HepG2 (cell line): ENCODE measurements around the gene ABCB4. TPM values are rescaled to one million over a fixed set of nuclear protein-coding genes. Genes with fewer than 3 reads are reported as not detected.
A peak's percentile ranks its signal among the peaks of the same experiment; 100 is the strongest.

Experiments used
- ATAC-seq: fragments of 200-7000 bp; cut with Tn5 transposase; 3 replicates; pipeline ENCODE4 v1.9.1; 2020; ENCODE audit warnings: mild to moderate bottlenecking, moderate library complexity
- BruUV-seq: library from RNA; stranded (reverse); fragments of 400-500 nt; replicated peaks from 2 replicates; lab custom pipeline; 2021; lab: Mats Ljungman, UMichigan
- CTCF ChIA-PET: fragments of 300-600 bp; formaldehyde crosslinking; extraction: SDS; loops from one replicate; lab custom pipeline; 2021; ENCODE audit warnings: low total read pairs, inconsistent platforms, low intra/inter-chr PET ratio; lab: Yijun Ruan, JAX
- POLR2A ChIA-PET: fragments of 350-600 bp; sonication (Branson Sonifier 250); formaldehyde crosslinking; loops from one replicate; lab custom pipeline; 2020; ENCODE audit warnings: antibody characterized with exemption, inconsistent platforms; lab: Yijun Ruan, JAX
- DNase-seq: peaks from one replicate; pipeline ENCODE4 v3.0.0-alpha.2; 2015; ENCODE audit warnings: low spot score
- FAIRE-seq: peaks from 3 replicates; lab custom pipeline; 2011; peaks lifted over from hg19 to GRCh38; lab: Jason Lieb, UNC
- H2AFZ ChIP-seq: one replicate; pipeline ENCODE4 v1.6.1; 2011; ENCODE audit warnings: low read length, inconsistent platforms
- H3K27ac ChIP-seq: fragments of 300-600 bp; 3 replicates; pipeline ENCODE4 v1.8.0; 2011; ENCODE audit warnings: mixed run types, mild to moderate bottlenecking, mixed read lengths, low read length, inconsistent platforms; ENCODE audit not compliant: insufficient read depth; ENCODE audit errors: extremely low read length
- H3K27me3 ChIP-seq, 2 experiments: fragments of 200-600 bp in 1 of 2; 2 replicates in 1 of 2; 3 replicates in 1 of 2; pipeline versions ENCODE4 v1.6.0 to v1.8.0; 2011; ENCODE audit warnings: low read length in 2 of 2, mild to moderate bottlenecking in 2 of 2, moderate library complexity in 2 of 2, inconsistent platforms in 1 of 2; ENCODE audit not compliant: insufficient read depth in 2 of 2, control insufficient read depth in 1 of 2
- H3K36me3 ChIP-seq, 2 experiments: fragments of 200-600 bp in 1 of 2; replicated peaks in 1 of 2; 2 replicates in 1 of 2; 3 replicates in 1 of 2; pipeline versions ENCODE4 v1.5.1 to v1.8.0; 2011; ENCODE audit warnings: low read length in 2 of 2, inconsistent platforms in 1 of 2; ENCODE audit not compliant: insufficient read depth in 2 of 2, control insufficient read depth in 1 of 2
- H3K4me1 ChIP-seq: 2 replicates; pipeline ENCODE4 v1.5.1; 2012; ENCODE audit warnings: low read length, inconsistent platforms; ENCODE audit not compliant: insufficient read depth
- H3K4me2 ChIP-seq: 2 replicates; pipeline ENCODE4 v1.6.0; 2011; ENCODE audit warnings: low read depth, low read length, inconsistent platforms
- H3K4me3 ChIP-seq, 3 experiments: fragments of 200-600 bp in 1 of 3; sonication (generic), shearing (Covaris generic) in 1 of 3; replicated peaks in 1 of 3; 2 replicates each; pipeline ENCODE4 v1.5.1; 2011 to 2016; ENCODE audit warnings: low read length in 3 of 3, inconsistent platforms in 2 of 3, low read depth in 2 of 3, mild to moderate bottlenecking in 2 of 3, control low read depth in 1 of 3, mixed read lengths in 1 of 3; ENCODE audit not compliant: insufficient read depth in 1 of 3
- H3K79me2 ChIP-seq: one replicate; pipeline ENCODE4 v1.6.1; 2011; ENCODE audit warnings: low read length, inconsistent platforms; ENCODE audit not compliant: insufficient read depth
- H3K9ac ChIP-seq: 2 replicates; pipeline ENCODE4 v1.6.0; 2011; ENCODE audit warnings: mild to moderate bottlenecking, low read depth, low read length, inconsistent platforms; ENCODE audit not compliant: insufficient read depth
- H3K9me3 ChIP-seq: 2 replicates; pipeline ENCODE4 v1.5.1; 2012; ENCODE audit warnings: mild to moderate bottlenecking, low read length
- H4K20me1 ChIP-seq: 2 replicates; pipeline ENCODE4 v1.6.0; 2011; ENCODE audit warnings: inconsistent platforms, mild to moderate bottlenecking, low read length, moderate library complexity; ENCODE audit not compliant: insufficient read depth
- ARHGAP35 ChIP-seq: sonication (generic); formaldehyde crosslinking; IDR thresholded peaks from 2 replicates; pipeline ENCODE4 v1.9.0; 2022; ENCODE audit warnings: mild to moderate bottlenecking, inconsistent platforms, moderate library complexity, missing genetic modification reagents, borderline replicate concordance
- BRD4 ChIP-seq: sonication (generic); formaldehyde crosslinking; IDR thresholded peaks from 2 replicates; pipeline ENCODE4 v1.4.0; 2020; ENCODE audit warnings: missing genetic modification reagents
- MAFK ChIP-seq, 2 experiments: IDR thresholded peaks in 1 of 2; conservative IDR thresholded peaks in 1 of 2; 2 replicates each; pipeline ENCODE4 v1.6.1; 2011; ENCODE audit warnings: improper control_type of control experiment in 2 of 2, low read length in 2 of 2
- ZFP82 ChIP-seq: sonication (generic); formaldehyde crosslinking; IDR thresholded peaks from 2 replicates; pipeline ENCODE4 v1.5.1; 2020; ENCODE audit warnings: mild to moderate bottlenecking, missing genetic modification reagents, borderline replicate concordance
- ZFP90 ChIP-seq: sonication (generic); formaldehyde crosslinking; IDR thresholded peaks from 2 replicates; pipeline ENCODE4 v1.8.0; 2022; ENCODE audit warnings: missing genetic modification reagents, mild to moderate bottlenecking, inconsistent platforms, borderline replicate concordance
- ZNF24 ChIP-seq: fragments of 450-650 bp; IDR thresholded peaks from 2 replicates; pipeline ENCODE4 v1.6.1; 2017; ENCODE audit warnings: antibody characterized with exemption, mild to moderate bottlenecking
- ZNF441 ChIP-seq: sonication (generic); formaldehyde crosslinking; IDR thresholded peaks from 2 replicates; pipeline ENCODE4 v1.7.0; 2021; ENCODE audit warnings: missing genetic modification reagents, borderline replicate concordance
- ZNF484 ChIP-seq: sonication (generic); formaldehyde crosslinking; IDR thresholded peaks from 2 replicates; pipeline ENCODE4 v1.5.1; 2020; ENCODE audit warnings: mild to moderate bottlenecking, low read depth, missing genetic modification reagents, borderline replicate concordance
- ZSCAN25 ChIP-seq: sonication (generic); formaldehyde crosslinking; IDR thresholded peaks from 2 replicates; pipeline ENCODE4 v1.8.0; 2022; ENCODE audit warnings: mild to moderate bottlenecking, missing genetic modification reagents
- ZSCAN30 ChIP-seq: sonication (generic); formaldehyde crosslinking; IDR thresholded peaks from 2 replicates; pipeline ENCODE4 v1.5.0; 2020; ENCODE audit warnings: mild to moderate bottlenecking, missing genetic modification reagents
- WGBS: methylation state at CpG from one replicate; pipeline ENCODE4 v1.1.6; 2017; ENCODE audit warnings: low lambda C conversion rate; 5-methylcytosine and 5-hydroxymethylcytosine counted together
- in situ Hi-C: cut with HindIII; loops from 2 replicates; pipeline ENCODE4 v1.10.0; 2017; ENCODE audit warnings: low pct_unique_long_range_greater_than_20kb; ENCODE audit not compliant: extremely low pct_ligation_motif_present
- intact Hi-C: fragments of 100-400 bp; cut with micrococcal nuclease; formaldehyde crosslinking; loops from one replicate; pipeline ENCODE4 v1.10.0; 2022; ENCODE audit not compliant: unreplicated experiment
- polyA plus RNA-seq, 8 experiments: library from polyadenylated mRNA; depleted of rRNA in 3 of 8; stranded (reverse) in 7 of 8; unstranded in 1 of 8; fragments of >200 nt; fragmentation: Illumina TruSeq in 4 of 8; extraction: Trizol in 4 of 8; gene quantifications; 2 replicates each; pipeline versions ENCODE4 v1.2.1 to v1.2.3, GENCODE V29; 2011 to 2016; ENCODE audit warnings: low read depth in 4 of 8, missing spikeins in 1 of 8, mixed read lengths in 1 of 8; ENCODE audit not compliant: insufficient read depth in 1 of 8
- total RNA-seq, 5 experiments: library from RNA; depleted of rRNA; stranded (reverse); fragments of >200 nt; fragmentation: Illumina TruSeq; extraction: Trizol; gene quantifications; 2 replicates each; pipeline ENCODE4 v1.2.3, GENCODE V29; 2016; ENCODE audit warnings: low read depth in 1 of 5
- TF ChIP-seq, protein P1 (sequence below): sonication (generic); formaldehyde crosslinking; conservative IDR thresholded peaks from 2 replicates; pipeline ENCODE4 v1.4.0; 2020; ENCODE audit warnings: missing genetic modification reagents
- TF ChIP-seq, protein P2 (sequence below): sonication (generic); formaldehyde crosslinking; conservative IDR thresholded peaks from 2 replicates; pipeline ENCODE4 v1.8.0; 2022; ENCODE audit warnings: missing genetic modification reagents

ABCB4 gene
- total and polyA plus RNA-seq, 2 of the 13 experiments (the other 11 are each of a cell fraction or from before 2014, with no cell fraction given), result 18.0 to 32.4 TPM

DNA sequence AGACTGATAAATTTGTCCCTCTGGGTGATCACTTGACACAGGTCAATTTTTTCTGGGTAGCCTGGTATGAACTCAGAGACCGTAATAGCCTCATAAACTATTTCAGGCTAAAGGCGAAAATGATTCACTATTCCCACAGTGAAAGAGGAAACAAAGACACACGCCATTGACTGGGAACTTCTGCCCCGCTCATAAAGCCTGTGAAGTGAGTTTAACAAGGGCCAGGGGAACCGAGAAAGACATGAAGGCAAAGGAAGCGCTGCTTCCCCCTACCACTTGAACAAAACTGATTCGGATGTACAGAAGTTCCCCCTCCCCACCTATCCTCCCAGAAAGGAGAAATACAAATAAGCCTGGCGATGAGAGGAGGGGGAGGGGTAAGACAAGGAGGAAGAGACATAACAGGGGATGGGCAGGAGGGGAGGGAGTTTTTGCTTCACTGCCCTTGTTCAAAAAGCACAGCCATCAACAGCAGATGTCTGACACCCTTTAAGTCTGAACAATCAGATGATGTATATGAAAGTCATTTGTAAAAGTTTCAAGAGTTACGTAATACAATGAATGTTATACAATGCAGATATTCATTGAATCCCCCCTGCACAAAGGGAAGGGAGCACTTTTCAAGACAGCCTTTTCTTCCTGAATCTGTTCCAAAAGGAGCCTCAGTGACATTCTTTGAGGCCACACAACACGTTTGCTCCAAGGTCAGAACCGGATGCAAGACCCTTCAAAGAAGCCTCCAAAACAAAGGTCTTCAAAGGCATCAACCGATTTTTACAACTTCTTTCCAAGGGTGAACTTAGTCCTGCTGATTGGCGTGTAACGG is 734 bp downstream of the ABCB4 start (continued):
- TF ChIP-seq ZNF441 (CRISPR knock-in tag), result peak; percentile 21; the same call in 1 of the 2 replicates
- peak; percentile 33; the same call in 1 of the 2 replicates for TF ChIP-seq ZSCAN25

DNA sequence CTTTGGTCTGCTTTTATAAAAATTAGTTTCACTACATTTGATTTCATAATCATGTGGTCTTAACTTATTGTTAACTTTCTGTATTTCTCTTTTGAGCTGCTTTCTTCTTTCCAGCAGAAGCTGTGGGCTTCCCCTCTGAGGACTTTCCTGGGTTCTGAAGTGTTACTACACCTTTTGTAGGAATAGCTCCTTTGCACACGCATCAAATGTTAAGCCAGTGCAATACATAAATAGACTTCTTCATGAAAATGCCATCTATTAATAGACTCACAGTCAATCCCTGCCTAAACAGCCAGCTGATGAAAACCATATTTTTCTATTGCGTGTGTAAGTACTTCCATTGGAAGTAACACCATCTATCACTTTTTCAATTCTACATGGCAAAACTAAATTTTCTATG is 1.5 kb downstream of the ABCB4 start:
- H3K79me2 ChIP-seq, result peaks cover 27% of the 10 kb centered on the region
- no peak for DNase-seq
- 0 out of 5 replicates have a peak, but pooled peaks cover 0 to 8% of the 10 kb centered on the region in 2 experiments for H3K36me3 ChIP-seq
- H3K27ac ChIP-seq, result peak overlapping the region; percentile 74
- TF ChIP-seq ZFP82 (no peak), ZNF484 (CRISPR knock-in tag) (no peak), ZFP90 (CRISPR knock-in tag) (no peak), ARHGAP35 (CRISPR knock-in tag) (no peak), MAFK (conservative IDR thresholded peaks at IDR 0.05 in 1 of 2, IDR thresholded peaks at IDR 0.05 in 1 of 2; ENCODE audit: low read length in 2 of 2) (no peak), ZNF24 (no peak), BRD4 (CRISPR knock-in tag) (no peak), ZSCAN30 (CRISPR knock-in tag) (no peak)
- TF ChIP-seq, protein P1, sequence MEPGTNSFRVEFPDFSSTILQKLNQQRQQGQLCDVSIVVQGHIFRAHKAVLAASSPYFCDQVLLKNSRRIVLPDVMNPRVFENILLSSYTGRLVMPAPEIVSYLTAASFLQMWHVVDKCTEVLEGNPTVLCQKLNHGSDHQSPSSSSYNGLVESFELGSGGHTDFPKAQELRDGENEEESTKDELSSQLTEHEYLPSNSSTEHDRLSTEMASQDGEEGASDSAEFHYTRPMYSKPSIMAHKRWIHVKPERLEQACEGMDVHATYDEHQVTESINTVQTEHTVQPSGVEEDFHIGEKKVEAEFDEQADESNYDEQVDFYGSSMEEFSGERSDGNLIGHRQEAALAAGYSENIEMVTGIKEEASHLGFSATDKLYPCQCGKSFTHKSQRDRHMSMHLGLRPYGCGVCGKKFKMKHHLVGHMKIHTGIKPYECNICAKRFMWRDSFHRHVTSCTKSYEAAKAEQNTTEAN (CRISPR knock-in tag), result no peak
- TF ChIP-seq, protein P2, sequence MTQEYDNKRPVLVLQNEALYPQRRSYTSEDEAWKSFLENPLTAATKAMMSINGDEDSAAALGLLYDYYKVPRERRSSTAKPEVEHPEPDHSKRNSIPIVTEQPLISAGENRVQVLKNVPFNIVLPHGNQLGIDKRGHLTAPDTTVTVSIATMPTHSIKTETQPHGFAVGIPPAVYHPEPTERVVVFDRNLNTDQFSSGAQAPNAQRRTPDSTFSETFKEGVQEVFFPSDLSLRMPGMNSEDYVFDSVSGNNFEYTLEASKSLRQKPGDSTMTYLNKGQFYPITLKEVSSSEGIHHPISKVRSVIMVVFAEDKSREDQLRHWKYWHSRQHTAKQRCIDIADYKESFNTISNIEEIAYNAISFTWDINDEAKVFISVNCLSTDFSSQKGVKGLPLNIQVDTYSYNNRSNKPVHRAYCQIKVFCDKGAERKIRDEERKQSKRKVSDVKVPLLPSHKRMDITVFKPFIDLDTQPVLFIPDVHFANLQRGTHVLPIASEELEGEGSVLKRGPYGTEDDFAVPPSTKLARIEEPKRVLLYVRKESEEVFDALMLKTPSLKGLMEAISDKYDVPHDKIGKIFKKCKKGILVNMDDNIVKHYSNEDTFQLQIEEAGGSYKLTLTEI (CRISPR knock-in tag), result no peak
- no peak for FAIRE-seq
- 76% methylated on average over 2 of the region's 2 CpGs for WGBS
- peak overlapping the region; percentile 83; the same call in 1 of the 2 replicates for H3K9ac ChIP-seq
- no peaks in the 10 kb centered on the region for H4K20me1 ChIP-seq
- no TSS peak for BruUV-seq
- H3K9me3 ChIP-seq, result no peaks in the 10 kb centered on the region
- H3K4me1 ChIP-seq, result peaks cover 55% of the 10 kb centered on the region
- POLR2A ChIA-PET, result interaction anchor here (0.9 to 2.0 kb wide), 2 partner anchors 9 to 23 kb away, joined by 3 to 19 read pairs; no protein-coding TSS in a partner anchor
- peak overlapping the region; percentile 96 for H3K4me2 ChIP-seq
- in situ Hi-C loops (no loop called here), intact Hi-C loops (loop anchor here (10.0 kb wide), 2 partner anchors 121 to 129 kb away; partner anchors contain the start of gene CROT)
- H2AFZ ChIP-seq, result no peak overlapping the region
- no peaks in the 10 kb centered on the region; a peak in 1 of 5 replicates for H3K27me3 ChIP-seq
- CTCF ChIA-PET, result no interaction called here
- no peak for ATAC-seq
- peak overlapping the region; percentile 70 to 81 (median 74); a peak in 5 of 6 replicates for H3K4me3 ChIP-seq
